GM19238 (cell line): ENCODE results near the gene TTC9.

Experiments used
- DNase-seq: peaks from one replicate; pipeline ENCODE4 v3.0.0; 2011; ENCODE audit warnings: low spot score; ENCODE audit not compliant: insufficient read length

Gene TTC9

DNA sequence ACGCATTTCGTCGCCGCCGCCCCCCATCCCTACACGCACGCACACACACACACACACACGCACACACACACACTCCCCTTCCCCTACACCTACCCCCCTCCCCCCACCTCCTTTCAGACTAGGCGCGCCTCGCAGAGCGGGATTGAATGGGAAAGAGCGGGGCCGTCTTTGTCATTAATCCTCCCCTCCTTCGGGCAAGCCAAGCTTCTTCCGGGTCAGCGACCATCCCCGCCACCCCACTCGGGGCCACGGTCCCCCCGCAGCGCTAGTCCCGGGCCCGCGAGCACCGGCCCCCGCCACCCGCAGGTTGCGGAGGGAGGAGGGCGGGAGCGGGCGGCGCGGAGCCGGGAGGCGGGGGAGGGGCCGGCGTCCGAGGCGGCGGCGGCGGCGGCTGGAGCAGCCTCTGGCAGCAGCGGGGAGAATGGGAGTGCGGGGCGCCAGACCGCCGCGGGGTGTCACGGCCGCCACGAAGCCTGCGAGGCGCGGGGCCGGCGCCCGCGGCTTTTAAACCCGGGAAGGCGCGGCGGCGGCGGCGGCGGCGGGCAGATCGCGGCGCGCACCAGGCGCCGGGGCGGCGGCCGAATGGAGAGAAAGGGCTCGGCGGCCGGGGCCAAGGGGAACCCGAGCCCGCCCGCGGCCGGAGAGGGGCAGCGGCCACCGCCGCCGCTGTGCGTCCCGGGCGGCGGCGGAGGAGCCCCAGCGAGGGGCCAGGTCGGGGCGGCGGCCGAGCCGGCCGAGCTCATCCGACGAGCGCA is at the start of gene TTC9:
Gene TTC9 (plus strand): TSS at position 369 of the 755 bp plus-strand sequence. CDS start 214 bp downstream, at position 583.
- peak; percentile 47 for DNase-seq

DNA sequence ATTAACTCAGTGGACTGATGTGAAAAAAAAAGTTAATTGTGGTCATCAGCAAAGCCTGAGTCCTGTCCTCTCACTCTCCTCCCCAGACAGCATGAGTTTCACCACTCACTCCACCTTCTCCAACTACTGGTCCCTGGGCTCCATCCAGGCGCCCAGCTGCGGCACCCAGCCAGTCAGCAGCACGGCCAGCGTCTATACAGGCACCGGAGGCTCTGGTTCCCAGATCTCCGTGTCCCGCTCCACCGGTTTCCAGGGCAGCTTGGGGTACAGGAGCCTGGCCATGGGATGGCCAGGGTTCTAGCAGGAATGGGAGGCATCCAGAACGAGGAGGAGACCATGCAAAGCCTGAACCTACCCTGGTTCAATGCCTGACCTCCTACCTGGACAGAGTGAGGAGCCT is 47.3 kb upstream of the TTC9 start:
- no peak for DNase-seq

DNA sequence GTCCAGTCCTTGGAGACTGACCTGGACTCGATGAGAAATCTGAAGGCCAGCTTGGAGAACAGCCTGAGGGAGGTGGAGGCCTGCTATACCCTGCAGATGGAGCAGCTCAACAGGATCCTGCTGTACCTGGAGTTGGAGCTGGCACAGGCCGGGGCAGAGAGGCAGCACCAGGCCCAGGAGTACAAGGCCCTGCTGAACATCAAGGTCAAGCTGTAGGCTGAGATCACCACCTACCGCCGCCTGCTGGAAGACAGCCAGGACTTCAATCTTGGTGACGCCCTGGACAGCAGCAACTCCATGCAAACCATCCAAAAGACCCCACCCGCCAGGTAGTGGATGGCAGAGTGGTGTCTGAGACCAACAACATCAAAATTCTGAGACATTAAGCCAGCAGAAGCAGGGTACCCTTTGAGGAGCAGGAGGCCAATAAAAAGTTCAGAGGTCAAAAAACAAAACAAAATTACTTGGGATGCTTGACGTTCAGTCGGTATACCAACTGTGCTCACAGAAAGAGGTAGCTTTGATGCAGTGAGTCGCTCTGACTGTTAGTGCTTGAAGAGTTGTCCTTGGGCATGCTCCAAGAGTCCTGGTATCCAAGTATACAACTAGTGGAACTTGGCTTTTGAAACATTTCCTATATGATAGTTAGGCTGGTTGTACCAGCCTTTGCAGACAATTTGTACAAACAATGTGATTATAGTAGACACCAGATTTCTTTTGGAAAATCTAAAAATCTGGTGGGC is 46.1 kb upstream of the TTC9 start:
- no peak for DNase-seq

DNA sequence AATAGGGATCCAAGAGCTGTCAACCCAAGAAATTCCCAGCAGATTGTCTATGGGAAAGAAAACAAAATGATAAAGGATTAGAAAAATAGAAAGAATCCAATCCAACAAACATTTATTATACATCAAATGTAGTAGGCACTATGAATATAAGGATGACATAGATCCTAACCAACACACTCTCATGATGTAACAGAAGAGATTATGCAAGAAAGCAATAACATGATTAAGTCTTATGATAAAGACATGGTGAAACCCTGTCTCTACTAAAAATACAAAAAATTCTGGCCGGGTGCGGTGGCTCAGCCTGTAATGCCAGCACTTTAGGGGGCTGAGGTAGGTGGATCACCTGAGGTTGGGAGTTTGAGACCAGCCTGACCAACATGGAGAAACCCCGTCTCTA is 44.0 kb upstream of the TTC9 start:
- DNase-seq, result no peak

DNA sequence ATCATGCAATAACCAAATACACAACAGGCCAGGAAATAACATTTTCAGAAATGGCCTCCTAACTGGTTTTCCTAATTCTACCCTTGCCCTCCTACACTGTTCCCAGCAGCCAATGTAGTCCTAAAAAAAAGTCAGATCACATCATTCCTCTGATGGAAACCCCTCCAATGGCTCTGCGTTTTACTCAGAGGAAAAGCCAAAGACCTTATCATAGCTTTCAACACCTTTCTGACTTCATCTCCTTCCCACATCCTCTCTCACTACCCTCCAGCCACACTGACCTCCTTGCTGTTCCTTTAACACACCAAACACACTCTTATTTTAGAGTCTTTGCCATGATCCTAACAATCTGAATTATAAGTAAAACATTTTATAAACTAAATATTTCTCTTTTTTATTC is 42.4 kb upstream of the TTC9 start:
- DNase-seq, result no peak

DNA sequence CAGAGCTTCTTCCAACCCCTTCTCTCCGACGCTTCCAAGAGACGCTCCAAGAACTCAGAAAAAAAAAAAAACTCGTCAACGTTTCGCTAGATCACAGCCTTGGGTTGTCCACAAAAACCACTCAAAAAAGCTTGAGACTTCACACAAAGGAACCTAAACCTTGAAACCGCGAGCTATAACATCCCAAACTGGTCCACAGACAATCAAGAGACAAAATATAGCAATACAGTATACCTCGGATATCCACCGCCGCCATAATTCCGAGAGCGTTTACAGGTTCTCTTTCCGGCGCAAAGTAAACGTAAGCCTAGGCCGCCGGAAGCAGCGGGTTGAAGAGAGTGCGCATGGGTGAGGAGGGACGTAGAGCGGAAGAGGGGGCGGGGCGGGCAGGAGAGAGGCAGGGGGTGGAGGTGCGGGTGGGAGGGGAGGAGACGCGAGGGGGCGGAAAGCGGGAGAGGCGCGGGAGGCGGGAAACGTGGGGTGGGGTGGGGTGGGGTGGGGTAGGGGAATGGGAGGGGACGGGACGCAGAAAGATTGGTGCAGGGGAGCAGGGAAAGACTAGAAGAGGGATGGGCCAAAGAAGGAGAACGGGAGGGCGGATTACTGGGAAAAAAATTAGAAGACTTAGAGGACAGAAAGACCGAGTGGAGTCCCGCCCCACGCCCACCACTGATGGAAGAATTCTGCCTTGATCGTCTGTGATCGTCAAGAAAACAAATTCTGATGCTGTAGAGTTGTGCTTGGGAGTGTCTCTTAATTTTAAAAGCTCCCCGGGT is 41.1 kb upstream of the TTC9 start, which contains the start of gene MED6:
Gene MED6 (minus strand): TSS at position 274 of the 776 bp plus-strand sequence. CDS start 18 bp downstream, at position 256.
- DNase-seq, result peak; percentile 91

DNA sequence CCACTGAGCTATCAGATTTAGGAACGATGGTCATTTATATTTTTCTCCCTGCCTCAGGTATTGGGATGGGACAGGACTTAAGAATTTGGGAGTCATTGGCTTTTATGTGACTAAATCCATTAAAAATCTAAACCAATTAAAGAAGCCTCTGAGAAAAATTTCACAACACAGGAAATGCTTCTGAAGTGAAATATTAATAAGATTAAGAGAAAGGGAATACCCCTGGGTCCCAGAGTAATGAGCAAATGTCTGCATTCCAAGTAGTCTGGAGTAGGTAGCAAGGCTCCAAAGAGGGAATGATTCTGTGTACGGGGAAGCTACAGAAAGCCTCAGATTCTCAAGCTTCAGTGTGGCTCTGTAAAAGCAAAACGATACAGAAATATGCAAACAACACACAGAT is 40.6 kb upstream of the TTC9 start:
- no peak for DNase-seq

DNA sequence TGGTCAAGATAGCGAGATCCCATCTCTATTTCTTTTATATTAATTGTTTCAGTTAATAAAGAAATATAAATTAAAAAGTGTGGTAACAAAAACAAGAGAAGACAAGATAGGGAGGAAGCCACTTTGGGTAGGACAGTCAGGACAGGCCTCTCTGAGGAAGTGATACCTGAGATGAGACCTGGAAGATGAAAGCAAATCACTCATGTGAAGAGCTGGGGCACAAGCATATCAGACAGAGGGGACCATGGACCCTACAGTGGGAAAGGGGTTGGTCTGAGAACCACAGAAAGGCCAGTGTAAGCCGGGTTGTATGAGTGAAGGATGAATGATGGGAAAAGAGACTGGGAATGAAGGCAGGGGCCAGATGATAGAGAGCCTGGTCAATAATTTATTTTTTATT is 39.5 kb upstream of the TTC9 start:
- DNase-seq, result no peak

DNA sequence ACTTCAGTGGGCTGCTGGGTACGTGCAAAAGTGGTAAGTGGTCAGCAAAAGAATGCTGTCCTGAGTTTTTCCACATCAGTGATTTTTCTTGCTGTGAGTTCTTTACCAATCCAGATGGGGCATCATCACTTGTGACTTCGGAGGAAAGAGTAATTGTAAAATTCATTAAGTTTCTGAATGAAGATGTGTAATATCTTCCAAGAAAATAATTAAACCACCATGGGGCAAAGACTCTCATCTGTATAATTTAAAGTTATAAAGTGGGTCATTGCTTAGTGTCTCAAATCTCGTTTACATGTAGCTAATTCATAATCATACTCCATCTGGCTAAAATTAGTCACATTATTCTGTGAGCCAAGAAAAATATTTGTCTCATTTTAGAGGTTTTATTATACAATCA is 30.5 kb upstream of the TTC9 start:
- no peak for DNase-seq

DNA sequence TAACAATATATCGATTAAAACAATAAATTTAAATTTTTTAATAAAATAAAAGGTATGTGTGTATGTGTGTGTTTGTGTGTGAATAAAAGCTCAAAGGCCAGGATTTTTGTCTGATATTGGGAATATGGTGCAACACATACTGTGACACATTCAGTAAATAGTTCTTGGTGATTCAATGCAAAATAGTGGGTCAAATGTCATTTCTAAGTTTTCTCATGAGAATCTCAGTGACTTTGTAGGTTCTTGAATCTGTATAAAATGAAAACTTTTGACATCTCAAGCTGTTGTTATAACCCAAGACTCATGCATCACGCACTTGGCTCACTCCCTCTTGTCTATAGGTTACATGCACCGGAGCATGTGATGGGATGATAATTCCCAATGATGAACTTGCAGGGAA is 25.1 kb upstream of the TTC9 start:
- no peak for DNase-seq

DNA sequence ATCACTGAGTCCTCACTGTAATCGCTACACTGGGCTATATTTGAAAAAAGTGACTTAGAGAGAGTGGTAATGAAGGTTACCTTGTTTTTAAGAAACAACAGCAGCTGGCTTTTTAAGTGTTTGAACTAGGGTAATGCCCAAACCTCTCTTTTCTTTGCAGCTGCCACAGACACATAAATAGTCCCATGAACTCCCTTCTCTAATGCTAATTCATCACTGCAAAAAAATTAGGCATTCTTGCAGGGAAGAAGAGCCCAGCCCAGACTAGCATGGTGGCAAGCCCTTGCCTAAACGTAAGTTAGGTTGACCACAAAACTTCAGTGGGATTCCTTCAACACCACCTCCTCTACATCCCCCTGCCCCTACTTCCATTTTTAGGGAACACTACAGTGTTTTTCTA is 23.4 kb upstream of the TTC9 start:
- no peak for DNase-seq

DNA sequence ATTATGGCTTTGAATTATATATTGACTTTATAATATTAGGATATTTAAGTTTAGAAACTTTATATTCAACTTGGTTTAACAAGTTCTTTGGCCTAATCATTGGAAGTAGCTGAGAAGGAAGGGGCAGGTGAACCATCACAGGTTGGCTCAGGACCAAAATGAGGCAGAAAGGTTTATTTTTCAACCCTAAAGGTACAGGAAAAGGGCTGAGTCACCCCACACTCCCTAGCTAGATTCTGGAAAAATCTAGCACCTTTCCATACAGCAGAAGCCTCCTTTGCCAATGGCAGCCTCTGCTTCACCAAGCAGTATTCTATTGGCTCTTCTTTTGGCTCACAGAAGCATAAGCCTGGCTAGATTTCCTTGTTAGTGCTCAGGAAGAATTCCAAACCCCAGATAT is 22.0 kb upstream of the TTC9 start:
- no peak for DNase-seq

DNA sequence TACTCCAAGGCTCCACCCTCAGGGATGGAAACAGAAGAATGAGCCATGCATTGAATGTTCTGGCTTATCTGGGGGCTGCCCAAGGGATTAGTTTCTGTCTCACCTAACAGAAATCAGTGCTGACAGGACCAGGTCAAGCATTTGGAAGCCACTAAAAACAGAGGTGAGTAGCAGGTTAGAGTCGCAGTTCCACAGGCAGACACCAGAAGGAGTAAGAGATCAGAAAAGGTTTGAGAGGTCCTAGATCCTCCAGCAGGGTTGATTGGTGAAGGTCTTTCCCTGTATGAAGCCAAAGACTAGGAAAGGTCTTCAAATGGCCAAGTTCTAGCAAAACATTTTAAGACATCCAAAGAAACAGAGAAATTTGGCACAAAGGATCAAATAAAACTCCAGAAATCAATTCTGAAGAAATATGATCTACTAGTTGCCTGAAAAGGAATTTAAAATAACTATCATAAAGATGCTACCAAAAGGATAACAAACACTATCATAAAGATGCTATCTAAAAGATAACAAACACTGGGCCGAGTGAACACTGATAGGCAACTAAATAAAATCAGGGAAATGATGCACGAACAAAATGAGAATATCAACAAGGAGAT is 19.5 kb upstream of the TTC9 start:
- DNase-seq, result peak; percentile 22

DNA sequence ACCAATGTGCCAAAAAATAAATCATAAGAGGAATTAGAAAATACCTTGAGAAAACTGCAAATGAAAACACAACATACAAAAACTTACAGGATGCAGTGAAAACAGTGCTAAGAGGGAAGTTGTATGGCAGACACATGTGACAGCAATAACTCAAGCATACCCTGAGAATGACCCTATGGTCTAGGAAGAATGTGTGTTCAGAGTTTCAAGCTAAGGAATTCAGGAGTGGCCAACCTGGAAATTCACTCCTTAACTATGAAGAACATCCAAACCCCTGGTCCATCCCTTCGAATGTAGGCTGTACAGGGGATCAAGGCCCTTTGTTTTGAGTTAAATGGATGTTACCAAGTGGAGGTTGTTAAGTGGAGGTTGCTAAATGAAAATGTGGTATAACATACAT is 16.7 kb upstream of the TTC9 start:
- DNase-seq, result no peak

DNA sequence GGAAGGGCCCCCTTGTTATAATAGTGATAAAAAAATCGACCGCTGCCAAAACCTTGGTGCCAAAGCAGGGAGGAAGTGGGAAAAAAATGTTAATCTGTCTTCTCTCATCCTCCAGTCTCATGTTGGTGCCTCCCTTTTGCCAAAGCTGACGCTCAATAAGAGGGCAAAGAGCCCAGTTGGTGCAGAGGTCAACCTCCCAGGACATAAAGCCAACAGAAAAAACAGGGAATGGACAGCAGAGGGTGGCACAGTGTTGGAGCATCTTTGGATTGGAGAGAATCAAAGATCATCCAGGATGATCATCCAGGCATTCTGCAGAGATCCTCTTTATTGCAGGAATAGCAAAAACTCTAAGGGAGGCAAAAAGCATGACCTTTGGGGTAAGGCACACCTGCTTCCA is 9.8 kb upstream of the TTC9 start:
- no peak for DNase-seq

DNA sequence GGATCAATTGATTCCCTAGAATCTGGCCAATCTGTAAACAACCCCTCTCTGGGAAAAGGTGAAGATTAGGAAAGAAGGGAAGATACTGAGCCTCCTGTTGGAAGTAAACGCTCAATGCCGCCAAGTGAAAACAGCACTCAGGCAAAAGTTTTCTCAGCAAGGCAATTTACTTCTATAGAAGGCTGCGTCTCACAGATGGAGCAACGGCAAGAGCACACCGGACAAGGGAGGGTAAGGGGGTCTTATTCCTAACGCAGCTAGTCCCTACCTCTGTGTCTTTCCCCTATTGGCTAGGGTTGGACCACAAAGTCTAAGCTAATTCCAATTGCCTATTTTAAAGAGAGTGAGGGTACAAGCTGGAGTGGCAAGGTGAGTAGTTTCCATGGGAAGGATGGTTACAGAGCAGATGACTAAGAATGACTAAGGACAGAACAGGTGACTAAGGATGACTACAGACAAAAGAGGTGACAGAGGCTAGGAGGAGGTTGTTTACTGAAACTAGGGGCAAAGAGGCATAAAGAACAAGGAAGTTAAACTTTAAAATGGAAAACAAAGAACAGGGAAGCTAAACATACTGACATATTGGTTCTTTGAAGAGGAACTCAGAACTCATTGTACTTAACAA is 5.6 kb upstream of the TTC9 start:
- DNase-seq, result no peak

DNA sequence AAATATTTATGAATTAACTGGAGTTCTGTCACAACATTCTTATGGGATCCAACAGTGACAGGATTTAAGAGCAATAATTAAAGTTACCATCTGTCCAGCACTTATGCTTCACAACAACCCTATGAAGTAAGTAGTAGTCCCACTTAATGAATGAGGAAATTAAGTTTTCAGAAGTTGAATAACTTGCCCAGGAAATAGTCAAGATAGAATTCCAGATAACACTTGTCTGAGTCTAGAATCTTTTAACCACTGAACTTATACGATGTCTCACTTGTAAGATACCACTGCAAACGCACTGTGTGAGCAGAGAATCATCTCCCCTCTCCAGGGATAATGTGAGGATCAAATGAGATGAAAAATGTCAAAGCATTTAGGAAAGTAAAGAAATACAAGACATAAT is 3.3 kb upstream of the TTC9 start:
- no peak for DNase-seq

DNA sequence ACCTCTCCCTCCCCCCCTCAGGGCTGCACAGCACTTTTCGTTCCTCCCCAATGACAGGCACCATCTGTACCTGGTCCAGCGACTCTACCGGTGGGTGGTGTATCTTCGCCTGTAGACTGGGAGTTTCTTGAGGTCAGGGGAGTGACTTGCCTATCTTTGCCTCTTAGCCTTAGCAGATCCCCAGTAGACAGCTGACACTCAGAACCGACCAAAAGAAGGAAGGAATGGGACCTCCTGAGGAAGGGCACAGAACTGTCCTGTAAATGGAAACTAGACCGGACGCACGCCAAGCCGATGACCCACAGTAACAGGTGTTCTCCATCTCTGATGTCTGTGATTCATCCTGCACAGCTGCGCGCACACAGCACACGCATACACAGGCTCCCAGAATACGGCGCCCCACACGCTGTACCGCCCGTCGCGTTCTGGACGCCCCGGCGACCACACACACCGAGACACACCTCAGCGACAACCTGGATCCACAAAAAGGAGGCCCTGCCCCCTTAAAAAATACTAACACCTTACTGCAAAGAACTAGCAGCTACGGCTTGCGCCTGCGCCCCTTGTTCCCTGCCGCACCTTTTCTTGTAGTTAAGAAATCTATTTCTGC is 673 bp upstream of the TTC9 start:
- DNase-seq, result peak; percentile 59

DNA sequence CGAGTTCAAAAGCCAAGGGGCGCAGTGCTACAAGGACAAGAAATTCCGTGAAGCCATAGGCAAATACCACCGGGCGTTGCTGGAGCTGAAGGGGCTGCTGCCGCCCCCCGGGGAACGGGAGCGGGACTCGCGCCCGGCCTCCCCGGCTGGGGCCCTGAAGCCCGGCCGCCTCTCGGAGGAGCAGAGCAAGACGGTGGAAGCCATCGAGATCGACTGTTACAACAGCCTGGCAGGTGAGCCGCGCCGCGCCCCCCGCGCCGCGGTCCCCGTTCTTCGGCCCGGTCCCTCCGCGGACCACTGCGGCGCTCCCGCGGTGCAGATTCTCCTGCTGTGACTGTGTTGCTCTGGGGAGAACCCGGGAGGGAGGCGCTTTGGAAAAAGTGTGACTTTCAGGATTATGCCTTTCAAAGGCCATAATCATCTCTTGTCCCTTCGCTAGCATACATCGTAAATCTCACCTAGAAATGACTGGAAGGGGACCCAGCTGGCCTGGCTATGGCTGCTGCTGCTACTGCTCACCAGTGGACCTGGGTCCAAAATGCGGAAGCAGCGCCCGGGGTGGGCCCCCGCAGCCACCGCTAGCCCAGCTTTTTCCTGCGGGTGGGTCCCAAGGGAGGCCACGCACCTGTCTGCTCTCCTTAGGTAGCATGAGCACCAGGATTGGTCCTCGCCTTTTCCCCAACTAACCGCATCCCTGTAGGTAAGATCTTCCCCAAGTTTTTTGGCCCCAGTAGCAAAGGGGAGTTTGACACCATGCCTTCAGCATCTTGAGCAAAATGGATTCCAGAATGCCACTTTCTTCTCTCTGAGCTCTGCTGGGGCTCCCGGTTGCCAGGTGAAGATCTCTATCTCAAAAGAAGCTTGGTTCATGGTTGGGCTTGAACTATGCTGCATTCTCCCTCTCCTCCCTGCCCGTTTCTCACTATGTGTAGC is 853 bp downstream of the TTC9 start:
- DNase-seq, result peak; percentile 53

DNA sequence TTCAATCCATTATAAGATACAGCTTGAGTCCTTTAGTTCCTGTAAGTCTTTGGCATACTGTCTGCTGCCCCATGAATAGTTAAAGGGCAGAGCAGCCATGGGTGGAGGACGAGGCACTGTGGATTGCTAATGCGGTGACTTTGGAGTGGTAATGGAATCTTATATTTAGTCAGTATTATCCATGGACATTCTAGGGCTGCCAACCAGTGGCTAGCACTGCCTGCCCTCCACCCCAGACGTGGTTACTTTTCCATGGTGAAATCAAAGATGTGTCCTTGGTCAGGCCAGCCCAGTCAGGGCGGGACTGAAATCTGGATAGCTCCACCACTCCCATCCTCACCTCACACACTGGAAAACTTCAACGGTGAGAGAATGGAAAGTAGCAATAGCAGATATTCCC is 2.3 kb downstream of the TTC9 start:
- no peak for DNase-seq
